DND-41 (cell line): ENCODE results near the gene LSM6.
A peak's percentile ranks its signal among the peaks of the same experiment; 100 is the strongest.

Experiments used
- ATAC-seq: fragments of 200-7000 bp; cut with Tn5 transposase; 3 replicates; pipeline ENCODE4 v1.9.1; 2021; ENCODE audit warnings: low read depth; ENCODE audit not compliant: insufficient read depth
- DNase-seq: peaks from one replicate; pipeline ENCODE4 v3.0.0-alpha.2; 2020
- H2AFZ ChIP-seq: 2 replicates; pipeline ENCODE4 v1.6.0; 2012; ENCODE audit warnings: low read depth, low read length
- H3K27ac ChIP-seq: 2 replicates; pipeline ENCODE4 v1.5.1; 2012; ENCODE audit warnings: low read length, inconsistent platforms
- H3K27me3 ChIP-seq: fragments of 200-600 bp; sonication (generic); 2 replicates; pipeline ENCODE4 v1.6.0; 2012; ENCODE audit warnings: low read length, mild to moderate bottlenecking, inconsistent platforms; ENCODE audit not compliant: insufficient read depth, poor library complexity
- H3K36me3 ChIP-seq: 2 replicates; pipeline ENCODE4 v1.5.1; 2012; ENCODE audit warnings: low read length, inconsistent platforms; ENCODE audit not compliant: insufficient read depth
- H3K4me1 ChIP-seq: 2 replicates; pipeline ENCODE4 v1.5.1; 2012; ENCODE audit warnings: mild to moderate bottlenecking, low read length; ENCODE audit not compliant: insufficient read depth
- H3K4me2 ChIP-seq: 2 replicates; pipeline ENCODE4 v1.6.0; 2012; ENCODE audit warnings: mild to moderate bottlenecking, moderate library complexity, low read length, inconsistent platforms; ENCODE audit not compliant: insufficient read depth
- H3K4me3 ChIP-seq, 2 experiments: fragments of 200-600 bp in 1 of 2; shearing (Covaris generic) in 1 of 2; 2 replicates each; pipeline ENCODE4 v1.5.1; 2012 to 2016; ENCODE audit warnings: inconsistent platforms in 2 of 2, low read length in 2 of 2, mild to moderate bottlenecking in 2 of 2, low read depth in 1 of 2, moderate library complexity in 1 of 2
- H3K79me2 ChIP-seq: 2 replicates; pipeline ENCODE4 v1.6.0; 2012; ENCODE audit warnings: low read length, inconsistent platforms; ENCODE audit not compliant: insufficient read depth
- H3K9ac ChIP-seq: 2 replicates; pipeline ENCODE4 v1.6.0; 2012; ENCODE audit warnings: low read depth, mild to moderate bottlenecking, inconsistent platforms, low read length, moderate library complexity
- H3K9me3 ChIP-seq: 2 replicates; pipeline ENCODE4 v1.5.1; 2012; ENCODE audit warnings: low read length, moderate library complexity, mild to moderate bottlenecking, inconsistent platforms; ENCODE audit not compliant: insufficient read depth, severe bottlenecking
- H4K20me1 ChIP-seq: 2 replicates; pipeline ENCODE4 v1.6.0; 2012; ENCODE audit warnings: low read length; ENCODE audit not compliant: insufficient read depth
- EZH2 ChIP-seq: IDR thresholded peaks from 3 replicates; pipeline ENCODE4 v1.6.1; 2012; ENCODE audit warnings: borderline replicate concordance, low read depth, mild to moderate bottlenecking, moderate library complexity, low read length, inconsistent platforms; ENCODE audit not compliant: severe bottlenecking
- TF ChIP-seq, protein P1 (sequence below): IDR thresholded peaks from 2 replicates; pipeline ENCODE4 v1.5.1; 2012; ENCODE audit warnings: borderline replicate concordance, low read length, moderate library complexity, mild to moderate bottlenecking; ENCODE audit not compliant: poor library complexity, severe bottlenecking; ENCODE audit errors: extremely low read depth

The LSM6 gene

DNA sequence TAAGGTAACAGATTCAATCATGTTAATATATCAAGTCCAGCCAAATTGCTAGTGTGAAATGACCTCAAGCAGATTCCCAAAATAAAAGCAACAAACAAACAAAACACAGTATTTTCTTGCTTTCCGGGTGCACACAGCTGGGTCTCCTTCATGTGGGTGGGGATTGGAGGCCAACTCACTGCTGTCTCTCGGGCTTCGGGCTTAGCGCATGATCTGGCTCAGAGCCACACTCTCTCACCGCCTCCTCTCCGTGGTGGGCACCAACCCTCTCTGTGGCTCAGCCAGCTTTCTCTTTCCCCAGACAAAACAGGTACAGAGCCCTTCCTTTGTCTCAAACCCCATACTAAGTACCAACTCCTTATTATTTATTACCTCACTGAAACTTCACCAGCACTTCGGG lies 35.9 kb downstream of the LSM6 start:
- Histone ChIP-seq H2AFZ (no peak overlapping the region), H4K20me1 (no peaks in the 10 kb centered on the region), H3K79me2 (no peaks in the 10 kb centered on the region), H3K36me3 (no peaks in the 10 kb centered on the region), H3K27ac (no peak overlapping the region), H3K4me1 (0 out of 2 replicates have a peak, but pooled peaks cover 3% of the 10 kb centered on the region), H3K4me3 (no peak overlapping the region), H3K9ac (no peak overlapping the region), H3K27me3 (peaks cover 10% of the 10 kb centered on the region), H3K9me3 (no peaks in the 10 kb centered on the region), H3K4me2 (no peak overlapping the region)
- no peak for TF ChIP-seq EZH2
- TF ChIP-seq, protein P1, sequence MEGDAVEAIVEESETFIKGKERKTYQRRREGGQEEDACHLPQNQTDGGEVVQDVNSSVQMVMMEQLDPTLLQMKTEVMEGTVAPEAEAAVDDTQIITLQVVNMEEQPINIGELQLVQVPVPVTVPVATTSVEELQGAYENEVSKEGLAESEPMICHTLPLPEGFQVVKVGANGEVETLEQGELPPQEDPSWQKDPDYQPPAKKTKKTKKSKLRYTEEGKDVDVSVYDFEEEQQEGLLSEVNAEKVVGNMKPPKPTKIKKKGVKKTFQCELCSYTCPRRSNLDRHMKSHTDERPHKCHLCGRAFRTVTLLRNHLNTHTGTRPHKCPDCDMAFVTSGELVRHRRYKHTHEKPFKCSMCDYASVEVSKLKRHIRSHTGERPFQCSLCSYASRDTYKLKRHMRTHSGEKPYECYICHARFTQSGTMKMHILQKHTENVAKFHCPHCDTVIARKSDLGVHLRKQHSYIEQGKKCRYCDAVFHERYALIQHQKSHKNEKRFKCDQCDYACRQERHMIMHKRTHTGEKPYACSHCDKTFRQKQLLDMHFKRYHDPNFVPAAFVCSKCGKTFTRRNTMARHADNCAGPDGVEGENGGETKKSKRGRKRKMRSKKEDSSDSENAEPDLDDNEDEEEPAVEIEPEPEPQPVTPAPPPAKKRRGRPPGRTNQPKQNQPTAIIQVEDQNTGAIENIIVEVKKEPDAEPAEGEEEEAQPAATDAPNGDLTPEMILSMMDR, result no peak
- peak; percentile 88 for ATAC-seq
- DNase-seq, result peak; percentile 39

DNA sequence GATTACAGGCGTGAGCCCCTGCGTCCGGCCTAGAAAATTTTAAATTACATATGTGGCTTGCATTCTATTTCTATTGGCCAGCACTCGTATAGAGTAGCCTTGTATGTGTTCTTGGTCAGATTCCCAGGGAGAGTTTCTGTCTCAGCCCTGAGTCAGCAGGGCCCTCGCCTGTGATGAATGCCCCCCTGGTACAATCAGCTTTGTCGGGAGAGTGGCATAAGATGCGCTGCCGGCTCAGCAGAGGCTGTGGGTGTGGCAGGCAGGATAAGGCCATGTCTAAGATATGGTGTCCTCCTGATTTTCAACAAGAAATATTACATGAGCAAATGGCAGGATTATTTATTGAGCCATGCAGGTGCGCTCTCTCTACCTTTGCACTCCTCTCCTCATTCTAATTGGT lies 37.3 kb downstream of the LSM6 start:
- Histone ChIP-seq H3K27ac (no peak overlapping the region), H3K27me3 (peaks cover 6% of the 10 kb centered on the region), H3K4me3 (no peak overlapping the region), H3K36me3 (no peaks in the 10 kb centered on the region), H3K4me2 (no peak overlapping the region), H3K9me3 (no peaks in the 10 kb centered on the region), H3K9ac (no peak overlapping the region), H2AFZ (no peak overlapping the region), H3K4me1 (0 out of 2 replicates have a peak, but pooled peaks cover 3% of the 10 kb centered on the region), H4K20me1 (no peaks in the 10 kb centered on the region), H3K79me2 (no peaks in the 10 kb centered on the region)
- ATAC-seq (no peak), DNase-seq (no peak)
- no peak for TF ChIP-seq EZH2

DNA sequence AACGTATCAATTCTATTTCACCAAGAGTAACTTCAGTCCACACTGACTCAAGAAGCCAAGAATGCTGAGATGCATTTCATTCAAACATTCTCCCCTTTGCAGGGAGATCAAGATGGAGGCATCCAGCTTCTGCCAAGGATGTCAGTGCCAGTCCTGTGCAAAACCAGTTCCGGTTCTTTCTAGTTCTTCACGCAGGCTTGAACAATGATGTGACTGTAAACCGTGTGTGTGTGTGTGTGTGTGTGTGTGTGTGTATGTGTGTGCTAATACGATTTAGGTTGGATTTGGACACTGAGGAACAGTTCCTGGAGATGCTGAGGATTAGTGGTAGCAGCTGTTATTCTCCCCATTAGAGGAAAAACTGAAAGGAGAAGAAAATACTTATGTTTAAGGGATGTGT lies 38.7 kb downstream of the LSM6 start, which contains the start of gene REELD1:
Gene REELD1, plus strand, starts transcription at position 301 of the 400 bp plus-strand sequence. CDS start 2,415 bp downstream, outside the sequence.
- no peaks in the 10 kb centered on the region for H3K36me3 ChIP-seq
- H2AFZ ChIP-seq, result no peak within 1 kb of the TSS
- no peaks in the 10 kb centered on the region for H3K9me3 ChIP-seq
- DNase-seq (no peak), ATAC-seq (no peak)
- 0 out of 2 replicates have a peak, but pooled peaks cover 3% of the 10 kb centered on the region for H3K4me1 ChIP-seq
- H3K79me2 ChIP-seq, result no peaks in the 10 kb centered on the region
- H3K27ac ChIP-seq, result no peak within 1 kb of the TSS
- no peak within 1 kb of the TSS for H3K4me3 ChIP-seq
- TF ChIP-seq, protein P1, result no peak
- no peak for TF ChIP-seq EZH2
- H3K9ac ChIP-seq, result no peak within 1 kb of the TSS
- H3K27me3 ChIP-seq, result peaks cover 6% of the 10 kb centered on the region
- H4K20me1 ChIP-seq, result no peaks in the 10 kb centered on the region
- no peak within 1 kb of the TSS for H3K4me2 ChIP-seq

DNA sequence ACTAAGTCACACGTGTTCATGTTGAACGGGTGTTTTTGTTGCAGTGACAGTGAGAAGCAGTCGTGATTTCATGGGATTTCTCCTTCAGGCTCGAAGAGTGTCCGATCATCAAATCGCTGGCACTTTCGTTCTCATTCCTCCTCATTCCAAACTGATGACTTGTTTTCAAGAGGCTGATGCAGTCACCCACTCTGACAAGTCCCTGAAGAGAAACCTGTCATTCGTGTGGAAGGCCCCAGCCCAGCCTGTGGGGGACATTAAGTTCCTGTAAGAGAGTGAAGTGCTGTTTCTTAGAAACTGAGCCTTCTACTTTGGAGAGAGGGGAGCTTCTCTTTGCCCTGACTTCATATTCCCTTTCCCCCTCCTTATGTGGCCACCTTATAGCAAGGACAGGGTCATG lies 46.8 kb downstream of the LSM6 start:
- ATAC-seq (no peak), DNase-seq (no peak)
- Histone ChIP-seq H3K4me1 (no peaks in the 10 kb centered on the region), H3K9ac (no peak overlapping the region), H3K79me2 (no peaks in the 10 kb centered on the region), H3K4me2 (no peak overlapping the region), H4K20me1 (no peaks in the 10 kb centered on the region), H2AFZ (no peak overlapping the region), H3K4me3 (no peak overlapping the region), H3K27me3 (peaks cover 10% of the 10 kb centered on the region), H3K36me3 (no peaks in the 10 kb centered on the region), H3K9me3 (no peaks in the 10 kb centered on the region), H3K27ac (no peak overlapping the region)
- TF ChIP-seq, protein P1, result no peak
- TF ChIP-seq EZH2, result no peak
